SKM-1 (cell line): ENCODE results near the gene USP15.
"Not testable (repeated sequence)": the region's sequence is repeated elsewhere in the genome, so short reads cannot be mapped to it uniquely, and the experiment has no call there.

Source experiments
- DNase-seq: peaks from one replicate; lab custom pipeline; 2025; ENCODE audit not compliant: unreplicated experiment; lab: John Stamatoyannopoulos, UW

The USP15 gene

DNA sequence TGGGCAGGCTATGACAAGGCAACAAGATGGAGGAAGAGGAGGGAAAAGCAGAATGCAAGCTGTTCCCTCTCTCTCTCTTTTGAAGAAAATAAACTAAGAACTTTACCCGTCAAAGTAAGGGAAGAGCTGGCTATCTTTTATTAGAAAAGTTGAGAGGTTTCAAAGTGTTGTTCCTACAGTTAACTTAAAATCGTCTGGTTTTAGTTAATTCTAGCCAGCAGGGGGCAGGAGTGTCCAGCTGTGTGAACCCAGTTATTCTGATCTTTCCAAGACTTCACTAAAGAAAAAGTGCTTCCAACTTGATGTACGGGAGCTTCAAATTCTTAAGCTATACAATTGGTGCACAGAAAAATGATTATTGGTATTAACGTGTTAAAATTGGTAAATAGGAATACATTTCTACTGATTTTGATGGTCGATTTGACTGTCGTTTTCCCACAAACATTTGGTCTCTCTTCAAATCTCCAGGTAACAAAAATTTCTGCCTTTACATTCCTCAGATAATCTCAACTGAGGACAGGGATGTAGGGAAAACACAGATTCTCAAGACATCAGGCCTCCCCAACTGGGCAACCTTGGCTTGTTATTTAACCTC is 178.0 kb downstream of the USP15 start:
- DNase-seq: no peak

DNA sequence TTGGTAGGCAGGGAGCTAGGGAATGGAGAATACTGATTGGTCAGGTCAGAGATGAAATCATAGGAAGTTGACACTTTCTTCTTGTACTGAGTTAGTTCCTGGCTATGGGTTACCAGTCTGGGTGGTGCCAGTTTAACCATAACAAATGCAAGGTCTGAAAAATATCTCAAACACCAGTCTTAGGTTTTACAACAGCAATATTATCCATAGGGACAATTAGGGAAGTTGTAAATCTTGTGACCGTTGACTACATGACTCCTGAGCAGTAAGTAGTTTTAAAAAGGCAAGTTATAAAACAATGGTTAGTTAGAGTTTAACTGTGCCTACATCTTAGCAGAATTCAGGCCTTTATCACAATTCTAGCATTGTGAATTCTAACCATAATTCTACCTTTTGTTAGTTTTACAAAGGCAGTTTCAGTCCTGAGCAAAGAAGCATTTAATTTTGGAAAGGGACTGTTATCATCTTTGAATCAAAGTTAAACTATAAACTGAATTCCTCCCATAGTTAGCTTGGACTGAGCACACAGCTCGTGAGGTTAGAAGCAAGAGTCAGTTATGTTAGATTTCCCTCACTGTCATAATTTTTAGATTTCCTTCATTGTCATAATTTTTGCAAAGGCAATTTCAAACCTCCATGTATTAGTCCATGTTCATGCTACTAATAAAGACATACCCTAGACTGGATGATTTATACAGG is 186.7 kb downstream of the USP15 start:
- no peak for DNase-seq

DNA sequence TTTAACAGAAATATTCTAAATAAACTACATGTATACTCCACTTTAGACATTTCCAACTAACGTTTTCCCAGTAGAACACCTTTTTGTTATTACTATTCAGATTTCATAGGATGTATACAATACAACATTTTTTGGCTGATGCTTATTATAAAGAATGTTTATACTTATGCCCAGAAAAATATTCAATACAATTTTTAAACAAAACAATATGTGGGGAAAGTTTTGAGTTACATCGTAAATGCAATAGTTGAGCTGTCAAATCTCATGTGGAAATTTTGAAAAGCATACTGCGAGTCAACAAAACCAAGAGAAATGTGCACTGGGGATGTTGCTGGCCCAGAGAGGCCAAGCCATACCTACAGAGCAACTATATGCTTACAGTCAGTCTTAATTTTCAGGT is 188.2 kb downstream of the USP15 start:
- no peak for DNase-seq

DNA sequence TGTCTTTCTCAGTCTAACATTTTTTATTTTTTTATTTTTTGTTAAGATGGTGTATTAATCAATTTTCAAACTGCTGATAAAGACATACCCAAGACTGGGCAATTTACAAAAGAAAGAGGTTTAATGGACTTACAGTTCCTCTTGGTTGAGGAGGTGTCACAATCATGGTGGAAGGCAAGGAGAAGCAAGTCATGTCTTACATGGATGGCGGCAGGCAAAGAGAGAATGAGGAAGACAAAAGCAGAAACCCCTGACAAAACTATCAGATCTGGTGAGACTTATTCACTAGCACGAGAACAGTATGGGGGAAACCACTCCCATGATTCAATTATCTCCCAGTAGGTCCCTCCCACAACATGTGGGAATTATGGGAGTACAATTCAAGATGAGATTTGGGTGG is 195.2 kb downstream of the USP15 start:
- DNase-seq: not testable (repeated sequence)

DNA sequence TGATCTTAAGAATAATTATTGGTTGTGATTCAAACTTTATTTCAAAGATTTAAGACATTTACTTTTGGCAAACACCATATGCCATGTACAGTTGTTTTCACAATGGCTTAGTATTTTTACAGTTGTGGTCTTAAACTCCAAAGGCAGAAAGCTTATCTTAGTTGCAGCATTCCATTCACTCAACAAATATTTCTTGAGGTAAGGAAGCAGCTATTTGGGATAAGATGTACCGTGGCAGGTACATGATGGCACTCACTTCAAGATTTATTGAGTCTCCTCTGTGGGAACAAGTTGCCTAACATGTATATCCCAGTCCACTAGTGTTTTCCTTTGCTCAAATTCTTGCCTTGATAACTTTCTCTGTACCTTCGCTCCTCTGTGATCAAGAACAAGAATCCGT is 198.4 kb downstream of the USP15 start:
- no peak for DNase-seq

DNA sequence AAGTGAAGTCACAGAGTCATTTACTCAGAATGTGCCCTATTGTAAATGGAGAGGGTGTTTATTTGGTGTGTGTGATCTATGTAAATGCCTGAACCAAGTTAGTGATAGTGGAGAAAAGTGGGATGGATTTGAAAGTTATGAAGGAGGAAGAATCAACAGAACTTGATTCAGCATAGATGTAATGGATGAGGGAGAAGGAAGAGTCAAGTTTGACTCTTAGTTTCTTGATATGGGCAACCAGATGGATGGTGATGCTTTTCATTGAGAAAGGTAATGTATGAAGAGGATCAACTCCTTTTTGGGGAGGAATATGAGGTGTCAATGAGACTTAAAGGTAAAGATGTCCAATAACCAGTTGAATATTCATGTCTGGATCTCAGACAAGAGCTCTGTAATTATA is 199.8 kb downstream of the USP15 start:
- DNase-seq: no peak

DNA sequence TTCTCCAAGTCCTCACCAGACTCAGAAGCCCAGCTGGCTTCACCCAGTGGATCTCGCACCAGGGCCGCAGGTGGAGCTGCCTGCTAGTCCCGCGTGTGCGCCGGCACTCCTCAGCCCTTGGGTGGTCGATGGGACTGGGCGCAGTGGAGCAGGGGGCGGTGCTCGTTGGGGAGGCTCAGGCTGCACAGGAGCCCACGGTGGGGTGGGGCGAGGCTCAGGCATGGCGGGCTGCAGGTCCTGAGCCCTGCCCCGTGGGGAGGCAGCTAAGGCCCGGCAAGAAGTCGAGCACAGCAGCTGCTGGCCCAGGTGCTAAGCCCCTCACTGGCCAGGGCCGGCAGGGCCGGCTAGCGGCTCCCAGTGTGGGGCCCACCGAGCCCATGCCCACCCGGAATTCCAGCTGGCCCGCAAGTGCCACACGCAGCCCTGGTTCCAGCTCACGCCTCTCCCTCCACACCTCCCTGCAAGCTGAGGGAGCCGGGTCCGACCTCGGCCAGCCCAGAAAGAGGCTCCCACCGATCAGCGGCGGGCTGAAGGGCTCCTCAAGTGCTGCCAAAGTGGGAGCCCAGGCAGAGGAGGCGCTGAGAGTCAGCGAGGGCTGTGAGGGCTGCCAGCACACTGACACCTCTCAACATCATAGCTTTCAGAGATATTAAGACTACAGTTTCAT is 201.1 kb downstream of the USP15 start:
- DNase-seq: not testable (repeated sequence)

DNA sequence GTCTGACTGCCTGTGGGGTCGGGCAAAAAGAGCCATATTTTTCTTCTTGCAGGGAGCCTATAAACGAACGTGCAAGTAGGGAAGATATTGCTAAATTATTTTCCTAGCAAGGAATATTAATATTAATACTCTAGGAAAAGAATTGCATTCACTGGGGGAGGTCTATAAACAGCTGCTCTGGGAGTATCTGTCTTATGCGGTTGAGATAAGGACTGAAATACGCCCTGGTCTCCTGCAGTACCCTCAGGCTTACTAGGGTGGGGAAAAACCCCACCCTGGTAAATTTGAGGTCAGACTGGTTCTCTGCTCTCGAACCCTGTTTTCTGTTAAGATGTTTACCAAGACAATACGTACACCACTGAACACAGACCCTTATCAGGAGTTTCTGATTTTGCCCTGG is 203.0 kb downstream of the USP15 start:
- DNase-seq: not testable (repeated sequence)
